Erythroblast (primary cell): ENCODE data around the gene SLC35F3.

Experiments used
- DNase-seq, 2 experiments: peaks; one replicate each; lab custom pipeline; 2025; lab: John Stamatoyannopoulos, UW
- GATA1 ChIP-seq: IDR thresholded peaks from 2 replicates; pipeline ENCODE4 v1.6.1; 2011; ENCODE audit warnings: low read depth, mild to moderate bottlenecking, control low read depth, low read length, moderate library complexity
- POLR2A ChIP-seq: IDR thresholded peaks from 2 replicates; pipeline ENCODE4 v1.6.1; 2011; ENCODE audit warnings: mild to moderate bottlenecking, low read length

Gene SLC35F3

DNA sequence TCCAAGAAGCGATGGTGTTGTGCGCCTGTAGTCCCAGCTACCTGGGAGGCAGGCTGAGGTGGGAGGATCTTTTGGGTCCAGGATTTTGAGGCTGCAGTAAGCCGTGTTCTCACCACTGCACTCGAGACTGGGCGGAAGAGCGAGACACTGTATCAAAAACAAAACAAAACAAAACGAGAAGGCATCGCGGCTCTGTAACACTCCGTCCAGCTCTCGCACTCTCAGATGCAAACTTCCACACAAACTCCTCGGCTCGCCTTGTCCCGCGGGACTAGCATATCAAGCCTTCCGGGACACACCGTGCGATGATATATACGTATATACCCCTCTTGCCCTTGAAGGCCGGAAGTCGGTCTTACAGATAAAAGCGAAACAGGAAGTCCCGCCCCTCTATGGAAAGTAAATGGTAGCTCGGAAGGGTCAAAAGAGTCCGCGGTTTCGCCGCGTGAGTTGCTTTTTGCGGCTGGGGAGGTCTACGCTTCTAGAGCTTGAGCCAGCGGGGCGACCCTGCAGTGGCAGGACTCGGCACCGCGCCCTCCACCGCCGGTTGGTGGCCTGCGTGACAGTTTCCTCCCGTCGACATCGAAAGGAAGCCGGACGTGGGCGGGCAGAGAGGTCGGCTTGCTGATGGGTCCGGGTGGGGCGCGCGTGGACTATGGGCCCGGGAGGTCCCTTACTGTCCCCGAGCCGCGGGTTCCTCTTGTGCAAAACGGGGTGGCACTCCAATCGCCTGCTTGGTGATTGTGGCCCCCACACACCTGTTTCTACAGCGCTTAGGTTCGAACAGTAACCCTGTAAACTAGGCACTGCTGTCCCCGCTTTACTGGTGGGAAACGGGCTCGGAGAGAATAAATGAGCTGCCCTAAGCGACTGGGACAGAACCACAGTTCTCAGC lies 468.8 kb downstream of the SLC35F3 start, which contains the start of gene COA6:
COA6 (plus strand) TSS at position 393 of the 895 bp plus-strand sequence; CDS start at position 404, 11 bp downstream.
- TF ChIP-seq POLR2A (peak; percentile 99), GATA1 (no peak)
- DNase-seq, result peak; percentile 96 to 97

DNA sequence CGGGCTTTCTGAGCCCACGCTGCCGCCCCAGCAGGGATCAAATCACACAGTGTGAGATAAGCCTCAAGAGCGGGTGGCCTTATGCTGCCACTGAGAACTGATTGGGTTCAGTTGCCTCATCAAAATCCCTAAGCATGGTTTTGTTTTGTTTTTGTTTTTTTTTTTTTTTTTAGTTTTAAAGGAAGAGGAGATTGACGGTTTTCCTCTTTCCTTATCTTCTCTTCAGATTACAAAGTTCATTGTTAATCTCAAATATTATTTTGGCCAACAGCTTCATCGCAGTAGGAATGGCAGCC lies 469.4 kb downstream of the SLC35F3 start:
- TF ChIP-seq POLR2A (no peak), GATA1 (no peak)
- peak; percentile 84 to 87 for DNase-seq
